D341Med (cell line): Measurements from ENCODE around the gene DLX3.
"Not testable (repeated sequence)": the region's sequence is repeated elsewhere in the genome, so short reads cannot be mapped to it uniquely, and the experiment has no call there.

Source experiments
- DNase-seq: peaks from one replicate; pipeline ENCODE4 v3.0.0; 2012; ENCODE audit warnings: low spot score

Gene DLX3

DNA sequence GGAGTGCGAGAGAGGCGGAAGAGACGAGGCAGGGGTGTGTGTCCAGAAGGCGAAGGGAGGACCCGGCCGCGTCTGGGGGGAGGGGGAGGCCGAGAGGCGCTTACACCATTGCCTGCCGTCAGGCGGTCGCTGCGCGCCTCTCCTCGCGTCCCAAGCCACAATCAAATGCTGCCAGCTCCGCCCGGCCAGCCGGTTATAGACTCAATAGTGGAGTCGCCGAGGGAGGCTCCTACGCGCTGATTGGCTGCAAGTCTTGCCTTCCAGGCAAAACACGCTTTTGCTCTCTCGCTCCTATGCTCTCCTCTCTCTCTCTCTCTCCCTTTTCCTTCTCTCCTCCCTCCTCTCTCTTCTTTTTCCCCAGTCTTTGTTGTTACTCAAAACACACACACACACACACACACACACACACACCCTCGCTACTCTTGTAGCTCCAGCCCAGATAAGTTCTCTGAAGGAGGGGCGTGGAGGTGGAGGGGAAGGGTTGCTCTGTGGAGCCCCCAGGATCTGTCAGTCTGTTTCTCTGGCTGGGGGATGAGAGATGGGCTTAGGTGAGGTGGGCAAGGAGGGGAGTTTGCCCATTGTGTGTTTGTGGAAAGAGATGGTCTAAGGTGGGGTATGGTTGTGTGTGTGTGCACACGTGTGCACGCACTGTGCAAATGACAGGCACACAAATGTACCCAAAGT, at the start of gene DLX3:
Gene DLX3 (minus strand): TSS at position 170 of the 684 bp plus-strand sequence. CDS start 226 bp downstream, outside the sequence.
- peak; percentile 91 for DNase-seq

GRCh38 chr17:50044483-50044882, 49.5 kb upstream of the DLX3 start:
- DNase-seq: no peak

DNA sequence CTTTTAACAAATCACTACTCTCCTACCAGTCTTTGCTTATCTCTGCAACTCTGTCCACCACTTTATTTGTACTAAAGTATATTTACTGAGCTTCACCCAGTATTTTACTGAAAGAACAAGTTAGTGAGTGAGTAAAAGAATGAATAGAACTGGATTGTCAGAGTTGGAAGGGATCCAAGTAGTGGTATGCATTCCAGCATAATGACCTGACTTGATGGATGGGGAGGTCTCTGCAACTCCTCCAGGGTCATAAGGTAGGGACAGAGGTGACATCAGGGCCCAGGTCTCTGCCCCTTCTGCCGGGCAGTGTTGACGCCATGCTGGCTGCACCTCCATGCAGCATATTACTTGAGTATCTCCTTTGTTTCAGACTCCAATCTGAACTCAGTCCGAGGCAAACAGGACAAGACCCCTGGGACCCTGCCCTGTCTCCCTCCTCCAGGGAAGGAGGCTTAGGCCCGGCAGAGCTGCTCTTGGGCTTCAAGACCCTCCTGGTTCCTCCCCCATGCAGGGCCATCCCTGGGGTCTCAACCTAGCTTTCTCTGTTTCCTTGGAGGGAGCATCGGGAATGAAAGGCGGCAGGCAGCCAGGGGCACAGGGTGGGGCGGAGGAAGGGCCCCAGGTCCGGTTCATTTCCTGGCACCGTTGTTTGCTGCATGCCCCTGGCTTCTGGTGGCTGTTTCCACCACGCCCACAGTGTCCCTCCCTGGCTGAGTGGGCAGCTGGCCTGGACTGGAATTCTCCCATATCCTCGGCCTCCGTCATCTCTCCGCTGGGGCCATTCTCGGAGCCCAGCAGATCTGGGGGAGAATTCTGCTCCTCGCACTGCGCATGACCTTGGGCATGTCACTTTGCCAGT, 48.5 kb upstream of the DLX3 start:
- DNase-seq: no peak

DNA sequence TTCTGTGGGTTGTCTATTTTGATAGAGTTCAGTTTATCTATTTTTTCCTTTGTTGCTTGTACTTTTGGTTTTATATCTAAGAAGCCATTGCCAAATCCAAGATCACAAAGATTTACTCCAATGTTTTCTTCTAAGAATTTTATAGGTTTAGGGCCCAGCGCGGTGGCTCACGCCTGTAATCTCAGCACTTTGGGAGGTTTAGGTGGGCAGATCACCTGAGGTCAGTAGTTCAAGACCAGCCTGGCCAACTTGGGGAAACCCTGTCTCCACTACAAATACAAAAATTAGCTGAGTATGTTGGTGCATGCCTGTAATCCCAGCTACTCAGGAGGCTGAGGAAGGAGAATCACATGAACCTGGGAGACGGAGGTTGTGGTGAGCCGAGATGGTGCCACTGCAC, 47.2 kb upstream of the DLX3 start:
- DNase-seq: no peak

DNA sequence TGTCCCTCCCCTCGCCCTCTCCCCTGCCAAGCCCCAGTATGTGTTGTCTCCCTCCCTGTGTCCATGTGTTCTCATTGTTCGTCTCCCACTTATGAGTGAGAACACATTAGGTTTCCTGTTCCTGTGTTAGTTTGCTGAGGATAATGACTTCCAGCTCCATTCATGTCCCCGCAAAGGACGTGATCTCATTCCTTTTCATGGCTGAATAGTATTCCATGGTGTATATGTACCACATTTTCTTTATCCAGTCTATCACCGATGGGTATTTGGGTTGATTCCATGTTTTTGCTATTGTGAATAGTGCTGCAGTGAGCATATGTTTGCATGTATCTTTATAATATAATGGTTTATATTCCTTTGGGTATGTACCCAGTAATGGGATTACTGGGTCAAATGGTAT, 45.5 kb upstream of the DLX3 start:
- not testable (repeated sequence) for DNase-seq

GRCh38 chr17:50039058-50039457, 44.0 kb upstream of the DLX3 start:
- peak; percentile 22 for DNase-seq

DNA sequence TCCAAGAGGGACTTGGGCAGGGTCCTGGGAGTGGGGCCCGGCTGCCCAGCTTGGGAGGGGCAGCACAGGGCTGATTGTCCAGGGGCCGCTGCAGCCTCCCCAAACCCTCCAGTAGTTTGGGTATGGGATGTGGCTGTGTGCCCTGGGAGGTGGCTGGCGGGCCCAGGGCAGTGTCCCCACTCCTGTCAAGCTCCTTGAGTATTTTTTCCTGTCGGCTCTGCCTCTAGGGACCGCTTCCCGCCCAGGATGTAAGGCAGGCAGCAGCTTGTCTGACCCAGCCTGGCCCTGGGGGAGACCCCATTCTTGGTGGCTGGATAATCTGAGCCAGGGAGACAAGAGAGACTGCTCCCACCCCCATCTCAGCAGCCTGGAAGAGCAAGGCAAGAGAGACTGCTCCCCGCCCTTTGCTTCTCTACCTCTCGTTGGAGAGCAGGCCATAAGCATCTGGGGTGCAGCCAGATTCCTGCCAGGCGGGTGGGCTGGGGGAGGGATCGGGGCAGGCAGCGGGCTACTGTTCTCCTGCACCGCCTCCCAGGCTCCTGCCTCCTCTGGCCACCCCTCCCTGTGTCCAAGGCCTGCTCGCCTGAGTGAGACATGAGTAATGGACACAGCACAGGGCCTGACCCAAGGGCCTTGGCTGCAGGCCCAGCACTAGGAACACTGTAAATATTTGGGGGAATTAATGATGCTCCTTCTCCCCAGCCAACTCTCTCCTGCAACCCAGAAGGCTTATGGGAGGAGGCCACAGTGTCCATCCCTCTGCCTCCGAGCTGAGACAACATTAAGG, 42.5 kb upstream of the DLX3 start:
- peak; percentile 37 for DNase-seq

DNA sequence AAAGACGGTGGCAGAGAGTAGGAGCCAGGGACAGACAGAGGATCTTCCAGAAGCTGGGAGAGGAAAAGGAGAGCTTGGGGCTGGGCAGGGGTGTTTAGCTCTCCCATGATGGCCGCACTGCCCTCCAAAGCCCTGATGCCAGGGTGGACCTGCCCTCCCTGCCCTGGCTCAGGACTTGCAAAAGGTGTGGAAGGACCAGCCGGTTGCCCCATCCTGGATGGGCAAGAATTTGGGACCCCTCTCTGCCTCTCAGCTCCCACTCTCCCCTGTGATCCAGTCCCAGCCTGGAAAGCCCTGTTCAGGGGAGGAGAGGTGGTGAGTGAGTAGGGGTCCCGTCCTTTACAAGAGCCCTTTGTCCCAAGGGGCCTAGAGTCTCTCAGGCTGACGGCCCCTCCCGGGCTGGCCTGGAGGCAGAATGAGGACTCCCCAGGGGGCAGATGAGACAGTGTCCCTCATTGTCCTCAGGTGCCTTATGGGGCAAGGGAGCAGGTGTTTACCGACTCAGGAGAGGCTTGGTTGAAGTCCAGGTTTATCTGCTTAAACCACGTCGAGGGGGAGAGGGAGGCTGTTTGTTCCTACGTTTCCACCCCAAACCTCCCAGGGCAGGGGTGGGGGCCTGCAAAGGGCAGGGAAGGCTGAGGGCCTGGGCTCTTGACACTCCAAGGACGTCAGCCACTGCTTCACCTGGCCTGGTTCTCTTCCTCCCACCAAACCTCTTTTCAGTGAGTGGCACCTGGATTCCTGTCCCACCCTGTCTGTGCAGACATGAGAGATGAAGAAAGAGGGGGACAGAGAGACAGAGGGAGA, 41.6 kb upstream of the DLX3 start:
- DNase-seq: peak; percentile 36

DNA sequence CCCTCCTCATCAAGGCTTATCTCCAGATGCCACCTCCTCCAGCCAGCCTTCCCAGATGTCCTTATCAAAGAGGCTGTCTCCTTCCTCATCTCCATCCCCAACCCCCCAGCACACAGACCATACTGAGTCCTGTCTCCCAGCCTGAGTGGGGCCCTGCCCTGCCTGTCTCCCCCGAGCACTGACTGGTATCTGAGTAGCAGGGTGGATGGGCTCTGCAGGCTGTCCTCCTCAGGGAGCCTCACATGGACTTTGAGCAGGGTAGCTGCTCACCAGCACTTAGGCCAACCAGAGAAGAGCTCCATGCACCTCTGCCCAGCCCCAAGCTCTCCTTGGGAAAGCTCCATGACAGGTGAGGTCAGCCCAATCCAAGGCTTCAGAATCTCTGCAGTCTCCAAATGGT, 40.9 kb upstream of the DLX3 start:
- DNase-seq: no peak

DNA sequence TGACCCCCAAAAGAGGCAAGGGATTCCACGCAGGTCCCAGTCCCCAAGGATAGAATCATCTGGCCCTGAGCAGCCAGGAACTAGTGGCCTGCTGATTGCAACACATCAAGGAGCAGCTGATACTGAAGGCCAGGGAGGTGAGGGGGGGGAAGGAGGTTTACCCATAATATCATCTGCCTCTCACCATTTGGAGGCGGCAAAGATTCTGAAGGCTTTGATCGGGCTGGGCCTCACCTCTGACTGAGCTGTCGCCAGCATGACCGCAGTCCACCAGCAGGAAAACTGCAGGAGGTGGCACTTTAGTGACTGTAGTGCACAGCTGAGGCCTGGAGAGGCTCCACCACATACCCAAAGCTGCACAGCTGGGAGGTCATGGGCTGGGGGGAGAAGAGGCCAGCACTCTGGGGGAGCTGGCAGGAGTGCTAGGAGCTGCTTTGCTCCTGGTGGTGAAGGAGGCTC, 40.4 kb upstream of the DLX3 start:
- DNase-seq: peak; percentile 36

DNA sequence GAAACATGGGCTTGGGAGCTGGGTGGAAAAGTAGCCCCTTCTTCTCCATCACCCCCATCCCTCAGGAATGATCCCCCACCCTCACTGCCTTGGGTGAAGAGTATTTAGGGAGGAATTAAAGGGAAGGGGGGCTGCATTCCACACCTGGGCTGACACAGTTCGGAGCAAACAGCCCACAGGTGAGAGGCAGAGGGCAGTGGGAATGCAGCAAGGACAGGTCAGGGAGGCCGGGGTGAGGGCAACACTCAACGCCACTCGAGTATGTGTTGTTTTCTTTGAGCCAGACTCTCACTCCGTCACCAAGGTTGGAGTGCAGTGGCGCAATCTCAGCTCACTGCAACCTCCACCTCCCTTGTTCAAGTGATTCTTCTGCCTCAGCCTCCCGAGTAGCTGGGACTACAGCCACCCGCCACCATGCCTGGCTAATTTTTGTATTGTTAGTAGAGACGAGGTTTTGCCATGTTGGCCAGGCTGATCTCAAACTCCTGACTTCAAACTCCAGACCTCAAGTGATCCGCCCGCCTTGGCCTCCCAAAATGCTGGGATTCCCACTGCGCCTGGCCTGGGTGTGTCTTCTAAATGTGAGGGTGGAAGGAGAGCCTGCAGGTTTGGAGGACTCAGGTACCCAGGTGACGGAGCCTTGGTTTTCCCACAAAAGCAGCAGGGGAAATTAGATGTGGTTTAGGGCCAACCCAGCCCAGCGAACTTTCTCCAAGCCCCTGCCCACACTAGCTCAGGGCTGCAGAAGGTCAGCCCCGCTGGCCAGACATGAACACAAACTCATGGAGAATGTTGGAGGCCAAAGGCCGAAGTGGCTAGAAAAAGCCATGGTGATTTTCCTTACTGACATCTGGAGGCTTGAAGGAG, 39.7 kb upstream of the DLX3 start:
- no peak for DNase-seq

DNA sequence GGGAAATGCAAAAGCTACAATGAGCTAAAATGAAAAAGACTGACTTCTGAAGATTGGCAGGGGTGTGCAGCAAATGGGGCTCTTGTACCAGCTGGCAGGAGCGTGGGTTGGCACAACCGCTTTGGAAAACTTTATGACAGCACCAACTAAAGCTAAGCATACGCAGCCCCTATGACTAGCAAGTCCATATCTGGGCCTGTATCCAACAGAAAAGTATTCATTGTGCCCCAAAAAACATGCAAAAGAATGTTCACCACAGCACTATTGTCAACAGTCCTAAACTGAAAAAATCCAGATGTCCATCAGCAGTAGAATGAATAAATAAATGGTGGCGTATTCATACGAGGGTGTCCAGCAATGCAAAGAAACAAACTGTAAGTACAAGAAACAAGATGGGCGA, 38.3 kb upstream of the DLX3 start:
- no peak for DNase-seq

- DNase-seq: no peak
These were observed 34.2 kb upstream of the DLX3 start for GRCh38 chr17:50029185-50029584.

DNA sequence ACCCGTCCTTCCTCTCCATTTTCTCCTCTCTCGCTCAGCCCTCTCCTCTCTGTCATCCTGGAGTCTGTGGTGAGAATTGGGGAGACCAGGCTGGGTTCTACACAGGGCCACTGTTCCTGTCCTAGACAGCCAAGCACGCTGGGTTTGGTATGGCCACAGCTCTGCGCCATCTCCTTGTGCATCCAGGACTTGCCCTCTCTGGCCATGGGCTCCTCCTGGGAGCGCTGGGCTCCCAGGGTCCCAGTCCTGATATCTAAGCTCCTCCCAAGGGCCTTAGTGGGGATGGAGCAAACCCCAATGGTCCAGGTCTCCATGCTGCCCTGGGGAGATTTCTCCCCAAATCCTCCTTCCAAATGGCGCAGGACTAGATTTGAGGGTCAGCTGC, 33.7 kb upstream of the DLX3 start:
- peak; percentile 34 for DNase-seq

DNA sequence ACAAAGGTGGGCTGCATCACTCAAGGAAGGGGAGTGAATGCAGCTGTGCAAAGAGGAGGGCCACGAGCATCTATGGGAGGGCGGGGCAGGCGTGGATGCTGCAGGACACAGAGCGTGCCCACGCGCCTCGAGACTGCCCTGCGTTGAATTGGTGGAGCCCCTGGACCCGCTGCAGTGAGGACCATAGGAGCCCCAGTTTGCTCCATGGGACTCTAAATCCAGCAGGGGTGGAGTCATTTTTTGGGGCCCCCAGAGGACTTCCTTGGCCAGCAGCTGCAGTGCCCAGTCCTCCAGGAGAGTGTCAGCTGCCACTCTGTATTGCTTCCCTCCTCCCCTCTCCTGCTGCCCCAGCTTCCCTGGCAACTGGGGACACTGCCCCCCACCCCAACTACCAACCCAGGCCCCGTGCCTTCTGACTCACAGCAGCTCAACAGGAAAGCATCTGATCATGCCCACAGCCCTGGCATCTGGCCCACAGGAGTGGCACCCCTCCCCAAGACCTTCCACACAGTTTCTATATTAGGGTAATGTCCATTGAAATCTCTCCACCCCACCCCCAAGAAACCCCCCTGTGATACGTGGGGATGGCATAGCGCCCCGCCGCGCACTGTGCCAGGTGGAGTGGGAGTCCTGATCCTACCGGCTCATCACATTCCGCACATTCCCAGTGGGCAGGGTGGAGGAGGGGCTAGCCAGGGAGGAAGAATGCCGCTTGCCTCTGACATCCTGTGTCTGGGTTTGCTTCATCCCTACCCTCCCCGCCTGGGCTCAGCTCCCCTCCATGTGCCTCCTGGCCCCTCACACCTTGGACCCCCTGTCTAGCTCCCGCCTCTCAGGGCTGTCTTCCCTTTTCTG, 33.1 kb upstream of the DLX3 start:
- DNase-seq: peak; percentile 42

DNA sequence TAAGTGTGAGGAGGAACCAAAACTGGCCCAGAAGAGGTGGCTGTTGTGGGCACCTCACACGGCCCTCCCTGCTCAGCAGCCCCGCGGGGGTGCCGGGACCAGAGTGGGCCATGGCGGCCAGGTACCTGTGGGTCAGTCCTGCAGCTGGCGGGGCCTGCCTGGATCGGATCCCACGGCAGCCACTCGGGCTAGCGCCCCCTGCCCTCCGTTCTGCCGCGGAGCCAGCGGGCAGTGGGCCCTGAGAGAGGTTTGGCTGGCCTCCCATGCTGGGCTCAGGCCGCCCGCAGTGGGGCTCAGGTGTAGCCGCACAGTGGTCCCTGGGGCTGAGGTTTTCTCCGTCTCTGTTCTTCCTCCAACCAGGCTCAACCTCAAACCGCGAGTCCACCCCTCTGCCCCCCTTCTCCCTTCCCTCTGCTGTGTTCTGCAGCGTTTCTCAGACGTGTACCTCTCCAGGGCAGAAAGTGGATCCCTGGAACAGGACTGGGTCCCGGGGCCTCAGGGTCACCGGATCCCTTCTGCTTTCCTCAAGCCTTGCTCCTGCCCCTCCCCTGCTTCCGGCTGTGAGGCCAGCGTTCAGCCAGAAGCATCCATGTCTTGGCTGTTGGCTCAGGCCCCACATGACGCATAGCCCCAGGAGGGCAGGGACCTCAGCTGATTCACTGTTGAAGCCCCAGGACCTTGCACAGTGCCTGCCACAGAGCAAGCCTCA, 32.3 kb upstream of the DLX3 start:
- peak; percentile 66 for DNase-seq

DNA sequence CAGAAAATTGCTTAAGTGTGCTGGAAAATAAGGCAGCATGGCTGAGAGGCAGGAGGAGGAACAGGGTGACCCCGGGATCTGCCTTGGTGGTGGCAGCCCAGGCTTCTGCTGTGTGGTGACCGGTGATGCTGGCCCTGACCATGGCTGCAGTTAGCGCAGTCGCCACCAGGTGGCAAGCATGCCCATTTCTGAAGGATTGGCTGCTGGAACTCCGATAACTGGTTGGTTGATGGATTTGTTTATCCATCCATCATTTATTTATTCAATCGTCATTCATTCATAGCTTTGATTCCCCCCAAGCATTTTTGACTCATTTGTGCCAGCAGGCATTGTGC, 31.8 kb upstream of the DLX3 start:
- DNase-seq: peak; percentile 91

GRCh38 chr17:50026046-50026675, 31.1 kb upstream of the DLX3 start:
- DNase-seq: no peak

DNA sequence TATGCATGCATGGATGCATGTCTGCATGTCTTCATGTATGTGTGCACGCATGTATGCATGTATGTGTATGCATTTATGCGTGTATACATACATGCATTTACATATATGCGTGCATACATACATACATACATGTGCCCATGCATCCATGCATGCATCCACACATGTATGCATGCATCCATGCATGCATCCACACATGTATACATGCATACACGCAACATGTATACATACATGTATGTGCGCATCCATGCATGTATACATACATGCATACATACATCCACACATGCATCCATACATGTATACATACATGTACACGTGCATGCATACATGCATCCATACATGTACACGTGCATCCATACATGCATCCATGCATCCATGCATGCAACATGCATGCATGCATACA, 29.8 kb upstream of the DLX3 start:
- DNase-seq: no peak
